GM21825 (cell line): ENCODE measurements around the gene EIPR1.

Source experiments
- ATAC-seq: cut with Tn5 transposase; IDR thresholded peaks from one replicate; pipeline ENCODE4 v1.9.1; 2021; ENCODE audit warnings: mild to moderate bottlenecking, moderate library complexity; ENCODE audit not compliant: unreplicated experiment

Gene EIPR1

GRCh38 chr2:3142210-3142609 is 235.4 kb downstream of the EIPR1 start:
- peak; percentile 34 for ATAC-seq

GRCh38 chr2:3141696-3142095 is 235.9 kb downstream of the EIPR1 start:
- ATAC-seq: no peak

GRCh38 chr2:3139906-3140305 is 237.7 kb downstream of the EIPR1 start:
- no peak for ATAC-seq
